NB4 (cell line): Measurements from ENCODE around the gene C2orf92.
A peak's percentile ranks its signal among the peaks of the same experiment; 100 is the strongest.
"Not testable (repeated sequence)": the region's sequence is repeated elsewhere in the genome, so short reads cannot be mapped to it uniquely, and the experiment has no call there.

Experiments used
- DNase-seq: peaks from one replicate; pipeline ENCODE4 v3.0.0; 2010; ENCODE audit warnings: low read depth
- H3K4me3 ChIP-seq: one replicate; pipeline ENCODE4 v1.5.1; 2011; ENCODE audit warnings: mild to moderate bottlenecking, low read depth, low read length, moderate library complexity
- MYC ChIP-seq: IDR thresholded peaks from 2 replicates; pipeline ENCODE4 v1.6.1; 2011; ENCODE audit warnings: low read depth, low read length
- POLR2A ChIP-seq: IDR thresholded peaks from 2 replicates; pipeline ENCODE4 v1.6.1; 2011; ENCODE audit warnings: mild to moderate bottlenecking; ENCODE audit not compliant: insufficient read length; ENCODE audit errors: extremely low read depth
- TF ChIP-seq, protein P1 (sequence below): IDR thresholded peaks from one replicate; pipeline ENCODE4 v1.5.1; 2012; ENCODE audit warnings: low read depth, low read length
- TF ChIP-seq, protein P2 (sequence below): IDR thresholded peaks from 2 replicates; pipeline ENCODE4 v1.6.1; 2011; ENCODE audit warnings: low read depth, low read length

Gene C2orf92

DNA sequence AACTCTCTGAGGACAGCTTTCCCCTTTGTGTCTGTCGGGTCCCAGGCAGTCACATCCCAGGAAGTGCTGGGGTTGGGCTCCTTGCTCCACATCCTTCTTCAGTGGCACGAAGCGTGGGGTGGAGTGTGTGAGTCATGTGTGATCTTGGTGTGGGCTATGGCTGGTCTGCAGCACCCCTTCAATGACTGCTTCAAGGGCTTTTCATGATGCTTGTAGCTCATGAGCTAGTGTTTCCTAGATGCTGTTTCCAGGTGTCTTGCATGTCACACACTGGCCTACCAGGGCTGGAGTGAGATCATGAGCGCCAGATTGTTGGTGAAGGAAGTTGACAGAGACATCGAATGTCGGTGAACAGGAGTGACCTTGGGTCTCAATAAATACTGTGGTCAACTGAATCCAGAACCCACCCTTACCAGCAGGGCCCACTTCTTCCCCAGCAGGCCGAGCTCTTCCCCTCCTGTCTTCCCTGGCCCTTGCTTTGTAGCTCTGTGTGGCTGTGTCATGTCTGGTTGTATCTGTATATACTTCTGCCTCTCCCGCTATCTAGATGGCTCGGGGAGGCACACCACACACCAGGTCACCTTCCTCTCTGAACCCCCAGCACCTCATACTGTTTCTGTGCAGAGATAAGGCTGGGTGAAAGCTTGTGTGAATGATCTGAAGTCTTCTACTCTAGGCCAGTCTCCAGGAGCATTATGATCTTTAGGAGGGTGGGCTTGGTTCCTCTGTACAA is 3.8 kb downstream of the C2orf92 start:
- no peak overlapping the region for H3K4me3 ChIP-seq
- DNase-seq: no peak
- TF ChIP-seq, protein P1, sequence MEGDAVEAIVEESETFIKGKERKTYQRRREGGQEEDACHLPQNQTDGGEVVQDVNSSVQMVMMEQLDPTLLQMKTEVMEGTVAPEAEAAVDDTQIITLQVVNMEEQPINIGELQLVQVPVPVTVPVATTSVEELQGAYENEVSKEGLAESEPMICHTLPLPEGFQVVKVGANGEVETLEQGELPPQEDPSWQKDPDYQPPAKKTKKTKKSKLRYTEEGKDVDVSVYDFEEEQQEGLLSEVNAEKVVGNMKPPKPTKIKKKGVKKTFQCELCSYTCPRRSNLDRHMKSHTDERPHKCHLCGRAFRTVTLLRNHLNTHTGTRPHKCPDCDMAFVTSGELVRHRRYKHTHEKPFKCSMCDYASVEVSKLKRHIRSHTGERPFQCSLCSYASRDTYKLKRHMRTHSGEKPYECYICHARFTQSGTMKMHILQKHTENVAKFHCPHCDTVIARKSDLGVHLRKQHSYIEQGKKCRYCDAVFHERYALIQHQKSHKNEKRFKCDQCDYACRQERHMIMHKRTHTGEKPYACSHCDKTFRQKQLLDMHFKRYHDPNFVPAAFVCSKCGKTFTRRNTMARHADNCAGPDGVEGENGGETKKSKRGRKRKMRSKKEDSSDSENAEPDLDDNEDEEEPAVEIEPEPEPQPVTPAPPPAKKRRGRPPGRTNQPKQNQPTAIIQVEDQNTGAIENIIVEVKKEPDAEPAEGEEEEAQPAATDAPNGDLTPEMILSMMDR: no peak
- TF ChIP-seq MYC: no peak
- no peak for TF ChIP-seq POLR2A
- TF ChIP-seq, protein P2, sequence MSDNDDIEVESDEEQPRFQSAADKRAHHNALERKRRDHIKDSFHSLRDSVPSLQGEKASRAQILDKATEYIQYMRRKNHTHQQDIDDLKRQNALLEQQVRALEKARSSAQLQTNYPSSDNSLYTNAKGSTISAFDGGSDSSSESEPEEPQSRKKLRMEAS: no peak

- no peak for DNase-seq
These were observed 4.4 kb downstream of the C2orf92 start for GRCh38 chr2:97673915-97674283.

GRCh38 chr2:97675430-97676113 is 6.1 kb downstream of the C2orf92 start:
- no peak for TF ChIP-seq MYC
- TF ChIP-seq, protein P2: no peak
- no peak for TF ChIP-seq POLR2A
- TF ChIP-seq, protein P1: no peak
- DNase-seq: no peak
- H3K4me3 ChIP-seq: no peak overlapping the region

More at GRCh38 chr2:97673915-97674283, 4.4 kb downstream of the C2orf92 start:
- no peak for TF ChIP-seq POLR2A
- TF ChIP-seq, protein P1: no peak
- no peak for TF ChIP-seq MYC
- TF ChIP-seq, protein P2: no peak
- no peak overlapping the region for H3K4me3 ChIP-seq

GRCh38 chr2:97676620-97677019 is 7.1 kb downstream of the C2orf92 start:
- no peak overlapping the region for H3K4me3 ChIP-seq
- DNase-seq: no peak
- no peak for TF ChIP-seq MYC
- TF ChIP-seq, protein P2: no peak
- TF ChIP-seq POLR2A: no peak
- TF ChIP-seq, protein P1: no peak

- no peak overlapping the region for H3K4me3 ChIP-seq
- no peak for TF ChIP-seq POLR2A
- no peak for DNase-seq
These were observed 8.0 kb downstream of the C2orf92 start for GRCh38 chr2:97677480-97677879.

DNA sequence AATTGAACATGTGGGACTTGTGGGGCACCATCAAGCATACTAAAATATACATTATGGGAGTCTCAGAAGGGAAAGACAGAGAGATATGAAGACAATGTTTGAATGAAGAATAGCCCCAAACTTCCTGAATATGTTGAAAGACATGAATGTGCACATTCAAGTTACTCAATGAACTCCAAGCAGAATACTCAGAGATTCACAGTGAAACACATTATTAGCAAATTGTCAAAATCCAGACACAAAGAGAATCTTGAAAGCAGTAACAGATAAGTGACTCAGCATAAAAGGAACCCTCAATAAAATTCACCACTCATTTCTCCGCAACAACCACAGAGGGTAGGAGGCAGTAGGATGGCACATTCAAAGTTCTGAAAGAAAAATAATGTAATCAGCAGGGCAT is 8.8 kb downstream of the C2orf92 start:
- no peak for TF ChIP-seq MYC
- TF ChIP-seq, protein P1: no peak
- TF ChIP-seq POLR2A: no peak
- TF ChIP-seq, protein P2: no peak
- DNase-seq: peak; percentile 39
- H3K4me3 ChIP-seq: no peak overlapping the region

GRCh38 chr2:97687235-97687634 is 17.7 kb downstream of the C2orf92 start:
- H3K4me3 ChIP-seq, DNase-seq: not testable (repeated sequence)
